ENCODE measurements around the gene PHF12.

Gene PHF12

DNA sequence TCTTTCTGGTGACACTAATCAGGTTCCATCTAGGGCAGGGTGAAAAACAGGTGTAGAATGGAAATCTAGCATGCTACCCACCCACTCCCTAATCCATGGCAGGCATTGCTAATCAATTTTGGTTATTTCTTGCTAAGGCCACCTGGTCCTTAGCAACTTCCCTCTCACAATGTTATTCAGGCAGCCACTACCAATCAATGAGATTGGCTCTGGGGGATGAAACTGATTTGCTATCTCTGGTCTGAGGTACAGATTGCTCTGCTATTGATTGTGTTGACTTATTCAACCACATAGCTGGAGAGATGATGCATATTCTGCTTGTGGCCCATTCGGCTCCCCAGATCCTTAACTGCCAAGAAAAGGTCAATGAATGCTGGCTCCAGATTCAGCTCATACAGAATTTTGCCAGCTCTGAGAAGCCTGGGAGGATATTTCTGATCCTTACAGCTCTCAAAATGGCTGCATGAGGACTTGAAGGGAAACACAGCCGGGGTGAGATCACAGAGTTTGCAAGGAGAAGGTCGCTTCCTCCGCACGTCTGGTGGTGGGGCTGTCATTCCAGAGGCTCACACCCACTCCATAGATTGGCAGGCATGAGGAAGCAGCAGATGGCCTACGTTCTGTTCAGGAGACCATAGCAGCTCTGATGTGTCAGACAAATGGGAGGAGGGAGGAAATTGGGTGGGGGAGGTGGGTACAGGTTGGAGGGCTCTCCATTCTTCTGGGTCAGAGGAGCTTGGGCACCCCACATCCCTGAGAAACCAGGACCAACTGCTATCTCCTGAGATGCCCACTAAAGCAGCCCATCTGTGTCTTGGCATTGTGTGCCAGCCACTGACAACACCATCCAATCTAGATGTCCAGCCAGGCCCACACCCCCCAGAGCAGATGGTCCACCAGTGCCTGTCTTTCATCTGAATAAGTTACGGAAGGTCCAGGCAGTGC, 32.2 kb upstream of the PHF12 start:
- Histone ChIP-seq H3K27me3 (ENCODE audit: insufficient read depth, poor library complexity, severe bottlenecking) (no peaks in the 10 kb centered on the region), H3K4me3 (replicated peaks; ENCODE audit: insufficient read depth, low read length) (no peak overlapping the region), H3K27ac (replicated peaks) (peak overlapping the region; percentile 61; the same call in 1 of the 2 replicates)
- TF ChIP-seq GABPA (IDR thresholded peaks at IDR 0.05; ENCODE audit: low read depth) (no peak), SPI1 (IDR thresholded peaks at IDR 0.05; ENCODE audit: borderline replicate concordance, low read depth) (no peak), POLR2AphosphoS5 (IDR thresholded peaks at IDR 0.05; ENCODE audit: low read depth) (no peak)
- TF ChIP-seq, protein P1, sequence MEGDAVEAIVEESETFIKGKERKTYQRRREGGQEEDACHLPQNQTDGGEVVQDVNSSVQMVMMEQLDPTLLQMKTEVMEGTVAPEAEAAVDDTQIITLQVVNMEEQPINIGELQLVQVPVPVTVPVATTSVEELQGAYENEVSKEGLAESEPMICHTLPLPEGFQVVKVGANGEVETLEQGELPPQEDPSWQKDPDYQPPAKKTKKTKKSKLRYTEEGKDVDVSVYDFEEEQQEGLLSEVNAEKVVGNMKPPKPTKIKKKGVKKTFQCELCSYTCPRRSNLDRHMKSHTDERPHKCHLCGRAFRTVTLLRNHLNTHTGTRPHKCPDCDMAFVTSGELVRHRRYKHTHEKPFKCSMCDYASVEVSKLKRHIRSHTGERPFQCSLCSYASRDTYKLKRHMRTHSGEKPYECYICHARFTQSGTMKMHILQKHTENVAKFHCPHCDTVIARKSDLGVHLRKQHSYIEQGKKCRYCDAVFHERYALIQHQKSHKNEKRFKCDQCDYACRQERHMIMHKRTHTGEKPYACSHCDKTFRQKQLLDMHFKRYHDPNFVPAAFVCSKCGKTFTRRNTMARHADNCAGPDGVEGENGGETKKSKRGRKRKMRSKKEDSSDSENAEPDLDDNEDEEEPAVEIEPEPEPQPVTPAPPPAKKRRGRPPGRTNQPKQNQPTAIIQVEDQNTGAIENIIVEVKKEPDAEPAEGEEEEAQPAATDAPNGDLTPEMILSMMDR (IDR thresholded peaks at IDR 0.05; ENCODE audit: insufficient read depth, low read length): no peak
- TF ChIP-seq, protein P2, sequence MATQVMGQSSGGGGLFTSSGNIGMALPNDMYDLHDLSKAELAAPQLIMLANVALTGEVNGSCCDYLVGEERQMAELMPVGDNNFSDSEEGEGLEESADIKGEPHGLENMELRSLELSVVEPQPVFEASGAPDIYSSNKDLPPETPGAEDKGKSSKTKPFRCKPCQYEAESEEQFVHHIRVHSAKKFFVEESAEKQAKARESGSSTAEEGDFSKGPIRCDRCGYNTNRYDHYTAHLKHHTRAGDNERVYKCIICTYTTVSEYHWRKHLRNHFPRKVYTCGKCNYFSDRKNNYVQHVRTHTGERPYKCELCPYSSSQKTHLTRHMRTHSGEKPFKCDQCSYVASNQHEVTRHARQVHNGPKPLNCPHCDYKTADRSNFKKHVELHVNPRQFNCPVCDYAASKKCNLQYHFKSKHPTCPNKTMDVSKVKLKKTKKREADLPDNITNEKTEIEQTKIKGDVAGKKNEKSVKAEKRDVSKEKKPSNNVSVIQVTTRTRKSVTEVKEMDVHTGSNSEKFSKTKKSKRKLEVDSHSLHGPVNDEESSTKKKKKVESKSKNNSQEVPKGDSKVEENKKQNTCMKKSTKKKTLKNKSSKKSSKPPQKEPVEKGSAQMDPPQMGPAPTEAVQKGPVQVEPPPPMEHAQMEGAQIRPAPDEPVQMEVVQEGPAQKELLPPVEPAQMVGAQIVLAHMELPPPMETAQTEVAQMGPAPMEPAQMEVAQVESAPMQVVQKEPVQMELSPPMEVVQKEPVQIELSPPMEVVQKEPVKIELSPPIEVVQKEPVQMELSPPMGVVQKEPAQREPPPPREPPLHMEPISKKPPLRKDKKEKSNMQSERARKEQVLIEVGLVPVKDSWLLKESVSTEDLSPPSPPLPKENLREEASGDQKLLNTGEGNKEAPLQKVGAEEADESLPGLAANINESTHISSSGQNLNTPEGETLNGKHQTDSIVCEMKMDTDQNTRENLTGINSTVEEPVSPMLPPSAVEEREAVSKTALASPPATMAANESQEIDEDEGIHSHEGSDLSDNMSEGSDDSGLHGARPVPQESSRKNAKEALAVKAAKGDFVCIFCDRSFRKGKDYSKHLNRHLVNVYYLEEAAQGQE (IDR thresholded peaks at IDR 0.05; ENCODE audit: insufficient replicate concordance, low read depth): no peak
- no peak for DNase-seq (ENCODE audit: low read depth in 1 of 2, low spot score in 1 of 2)

DNA sequence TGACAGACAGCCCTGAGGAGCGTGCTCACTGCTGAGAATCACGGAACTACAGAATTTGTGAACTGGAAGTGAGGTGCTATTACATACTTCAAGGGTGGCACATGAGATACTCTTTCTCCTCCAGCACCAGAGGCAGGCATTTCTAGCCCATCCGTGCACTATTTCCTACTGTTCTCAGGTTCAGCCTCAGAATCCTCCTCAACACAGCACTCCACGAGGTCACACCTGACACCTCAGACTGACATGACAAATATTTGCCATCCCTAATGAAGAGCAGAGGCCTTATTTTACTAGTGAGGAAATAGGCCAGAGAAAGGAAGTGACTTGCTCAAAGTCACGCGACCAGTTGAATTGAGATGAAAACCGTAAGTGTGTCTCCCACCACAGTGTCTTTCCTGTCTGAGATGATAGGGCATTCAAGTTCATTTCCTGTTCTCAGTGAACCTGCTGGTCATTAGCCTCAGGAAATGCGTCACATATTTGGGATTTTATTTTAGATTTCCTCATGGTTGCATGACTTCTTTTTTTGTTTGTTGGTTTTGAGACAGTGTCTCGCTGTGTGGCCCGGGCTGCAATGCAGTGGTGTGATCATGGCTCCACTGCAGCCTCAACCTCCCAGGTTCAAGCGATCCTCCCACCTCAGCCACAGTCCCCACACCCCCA, 30.9 kb upstream of the PHF12 start:
- H3K27ac ChIP-seq (replicated peaks): peak overlapping the region; percentile 61
- DNase-seq (ENCODE audit: low read depth in 1 of 2, low spot score in 1 of 2): peak; percentile 66 to 84
- no peaks in the 10 kb centered on the region for H3K27me3 ChIP-seq (ENCODE audit: insufficient read depth, poor library complexity, severe bottlenecking)

More for the DNA sequence above, 30.9 kb upstream of the PHF12 start:
- no peak overlapping the region for H3K4me3 ChIP-seq (replicated peaks; ENCODE audit: insufficient read depth, low read length)
- TF ChIP-seq, protein P2 (IDR thresholded peaks at IDR 0.05; ENCODE audit: insufficient replicate concordance, low read depth): no peak
- TF ChIP-seq SPI1 (IDR thresholded peaks at IDR 0.05; ENCODE audit: borderline replicate concordance, low read depth) (peak; percentile 88), GABPA (IDR thresholded peaks at IDR 0.05; ENCODE audit: low read depth) (peak; percentile 66; the same call in 1 of the 2 replicates), POLR2AphosphoS5 (IDR thresholded peaks at IDR 0.05; ENCODE audit: low read depth) (peak; percentile 47; the same call in 1 of the 2 replicates)
- TF ChIP-seq, protein P1 (IDR thresholded peaks at IDR 0.05; ENCODE audit: insufficient read depth, low read length): no peak

Measured in HL-60 (cell line).